HL-60 (cell line): ENCODE measurements around the gene RTL10.
"Not testable (repeated sequence)": the region's sequence is repeated elsewhere in the genome, so short reads cannot be mapped to it uniquely, and the experiment has no call there.

Experiments used
- DNase-seq, 2 experiments: peaks; one replicate each; pipeline ENCODE4 v3.0.0-alpha.2; 2010 to 2020; ENCODE audit warnings: low read depth in 1 of 2, low spot score in 1 of 2
- H3K27ac ChIP-seq: fragments of 250-450 bp; sonication (Bioruptor Pico); replicated peaks from 2 replicates; pipeline ENCODE4 v1.5.1; 2020; ENCODE audit warnings: mild to moderate bottlenecking, moderate library complexity
- H3K27me3 ChIP-seq: fragments of 250-450 bp; sonication (Bioruptor Pico); 2 replicates; pipeline ENCODE4 v1.5.1; 2021; ENCODE audit warnings: mild to moderate bottlenecking, moderate library complexity; ENCODE audit not compliant: insufficient read depth, poor library complexity, severe bottlenecking
- H3K4me3 ChIP-seq: replicated peaks from 2 replicates; pipeline ENCODE4 v1.5.1; 2011; ENCODE audit warnings: mild to moderate bottlenecking, control low read depth, low read length; ENCODE audit not compliant: insufficient read depth
- GABPA ChIP-seq: IDR thresholded peaks from 2 replicates; pipeline ENCODE4 v1.6.1; 2012; ENCODE audit warnings: low read depth
- POLR2AphosphoS5 ChIP-seq: IDR thresholded peaks from 2 replicates; pipeline ENCODE4 v1.6.1; 2012; ENCODE audit warnings: low read depth
- SPI1 ChIP-seq: IDR thresholded peaks from 2 replicates; pipeline ENCODE4 v1.6.1; 2012; ENCODE audit warnings: low read depth, mild to moderate bottlenecking, borderline replicate concordance
- TF ChIP-seq, protein P1 (sequence below): IDR thresholded peaks from one replicate; pipeline ENCODE4 v1.5.1; 2011; ENCODE audit warnings: low read length, control low read depth, inconsistent platforms; ENCODE audit not compliant: insufficient read depth
- TF ChIP-seq, protein P2 (sequence below): IDR thresholded peaks from 2 replicates; pipeline ENCODE4 v1.6.1; 2012; ENCODE audit warnings: low read depth; ENCODE audit not compliant: insufficient replicate concordance

RTL10 gene

DNA sequence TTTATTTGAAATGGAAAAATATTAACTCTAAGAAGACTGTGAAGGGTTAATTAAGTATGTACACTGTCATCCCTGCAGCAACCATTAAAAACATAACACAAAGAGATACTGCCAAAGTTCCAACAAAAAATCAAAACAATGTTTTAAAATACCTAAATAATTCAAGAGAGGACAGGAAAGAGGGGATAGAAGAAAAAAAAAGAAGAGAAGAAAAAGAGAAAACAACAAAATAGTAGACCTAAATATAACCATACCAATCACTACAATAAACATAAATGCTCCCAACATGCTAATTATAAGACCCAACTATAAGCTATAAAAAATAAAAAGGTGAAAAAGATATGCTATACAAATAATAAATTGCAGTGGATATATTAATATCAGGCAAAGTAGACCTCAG, 20.1 kb downstream of the RTL10 start:
- no peak overlapping the region for H3K27ac ChIP-seq
- no peak for DNase-seq
- TF ChIP-seq GABPA = no peak
- no peak for TF ChIP-seq SPI1
- TF ChIP-seq, protein P1, sequence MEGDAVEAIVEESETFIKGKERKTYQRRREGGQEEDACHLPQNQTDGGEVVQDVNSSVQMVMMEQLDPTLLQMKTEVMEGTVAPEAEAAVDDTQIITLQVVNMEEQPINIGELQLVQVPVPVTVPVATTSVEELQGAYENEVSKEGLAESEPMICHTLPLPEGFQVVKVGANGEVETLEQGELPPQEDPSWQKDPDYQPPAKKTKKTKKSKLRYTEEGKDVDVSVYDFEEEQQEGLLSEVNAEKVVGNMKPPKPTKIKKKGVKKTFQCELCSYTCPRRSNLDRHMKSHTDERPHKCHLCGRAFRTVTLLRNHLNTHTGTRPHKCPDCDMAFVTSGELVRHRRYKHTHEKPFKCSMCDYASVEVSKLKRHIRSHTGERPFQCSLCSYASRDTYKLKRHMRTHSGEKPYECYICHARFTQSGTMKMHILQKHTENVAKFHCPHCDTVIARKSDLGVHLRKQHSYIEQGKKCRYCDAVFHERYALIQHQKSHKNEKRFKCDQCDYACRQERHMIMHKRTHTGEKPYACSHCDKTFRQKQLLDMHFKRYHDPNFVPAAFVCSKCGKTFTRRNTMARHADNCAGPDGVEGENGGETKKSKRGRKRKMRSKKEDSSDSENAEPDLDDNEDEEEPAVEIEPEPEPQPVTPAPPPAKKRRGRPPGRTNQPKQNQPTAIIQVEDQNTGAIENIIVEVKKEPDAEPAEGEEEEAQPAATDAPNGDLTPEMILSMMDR = no peak
- TF ChIP-seq POLR2AphosphoS5 = no peak
- TF ChIP-seq, protein P2, sequence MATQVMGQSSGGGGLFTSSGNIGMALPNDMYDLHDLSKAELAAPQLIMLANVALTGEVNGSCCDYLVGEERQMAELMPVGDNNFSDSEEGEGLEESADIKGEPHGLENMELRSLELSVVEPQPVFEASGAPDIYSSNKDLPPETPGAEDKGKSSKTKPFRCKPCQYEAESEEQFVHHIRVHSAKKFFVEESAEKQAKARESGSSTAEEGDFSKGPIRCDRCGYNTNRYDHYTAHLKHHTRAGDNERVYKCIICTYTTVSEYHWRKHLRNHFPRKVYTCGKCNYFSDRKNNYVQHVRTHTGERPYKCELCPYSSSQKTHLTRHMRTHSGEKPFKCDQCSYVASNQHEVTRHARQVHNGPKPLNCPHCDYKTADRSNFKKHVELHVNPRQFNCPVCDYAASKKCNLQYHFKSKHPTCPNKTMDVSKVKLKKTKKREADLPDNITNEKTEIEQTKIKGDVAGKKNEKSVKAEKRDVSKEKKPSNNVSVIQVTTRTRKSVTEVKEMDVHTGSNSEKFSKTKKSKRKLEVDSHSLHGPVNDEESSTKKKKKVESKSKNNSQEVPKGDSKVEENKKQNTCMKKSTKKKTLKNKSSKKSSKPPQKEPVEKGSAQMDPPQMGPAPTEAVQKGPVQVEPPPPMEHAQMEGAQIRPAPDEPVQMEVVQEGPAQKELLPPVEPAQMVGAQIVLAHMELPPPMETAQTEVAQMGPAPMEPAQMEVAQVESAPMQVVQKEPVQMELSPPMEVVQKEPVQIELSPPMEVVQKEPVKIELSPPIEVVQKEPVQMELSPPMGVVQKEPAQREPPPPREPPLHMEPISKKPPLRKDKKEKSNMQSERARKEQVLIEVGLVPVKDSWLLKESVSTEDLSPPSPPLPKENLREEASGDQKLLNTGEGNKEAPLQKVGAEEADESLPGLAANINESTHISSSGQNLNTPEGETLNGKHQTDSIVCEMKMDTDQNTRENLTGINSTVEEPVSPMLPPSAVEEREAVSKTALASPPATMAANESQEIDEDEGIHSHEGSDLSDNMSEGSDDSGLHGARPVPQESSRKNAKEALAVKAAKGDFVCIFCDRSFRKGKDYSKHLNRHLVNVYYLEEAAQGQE = no peak
- no peak overlapping the region for H3K4me3 ChIP-seq
- H3K27me3 ChIP-seq = no peaks in the 10 kb centered on the region

DNA sequence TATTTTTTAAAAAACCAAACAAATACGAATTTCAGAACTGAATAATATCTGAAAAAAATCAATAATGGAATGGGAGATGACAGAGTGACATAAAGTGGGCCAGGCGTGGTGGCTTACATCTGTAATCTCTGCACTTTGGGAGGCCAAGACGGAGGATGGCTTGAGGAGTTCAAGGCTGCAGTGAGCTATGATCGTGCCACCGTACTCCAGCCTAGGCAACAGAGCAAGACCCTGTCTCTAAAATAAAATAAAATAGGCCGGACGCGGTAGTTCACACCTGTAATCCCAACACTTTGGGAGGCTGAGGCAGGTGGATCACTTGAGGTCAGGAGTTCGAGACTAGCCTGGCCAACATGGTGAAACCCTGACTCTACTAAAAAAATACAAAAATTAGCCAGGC, 21.3 kb downstream of the RTL10 start:
- H3K27me3 ChIP-seq, H3K27ac ChIP-seq, DNase-seq, H3K4me3 ChIP-seq: not testable (repeated sequence)

DNA sequence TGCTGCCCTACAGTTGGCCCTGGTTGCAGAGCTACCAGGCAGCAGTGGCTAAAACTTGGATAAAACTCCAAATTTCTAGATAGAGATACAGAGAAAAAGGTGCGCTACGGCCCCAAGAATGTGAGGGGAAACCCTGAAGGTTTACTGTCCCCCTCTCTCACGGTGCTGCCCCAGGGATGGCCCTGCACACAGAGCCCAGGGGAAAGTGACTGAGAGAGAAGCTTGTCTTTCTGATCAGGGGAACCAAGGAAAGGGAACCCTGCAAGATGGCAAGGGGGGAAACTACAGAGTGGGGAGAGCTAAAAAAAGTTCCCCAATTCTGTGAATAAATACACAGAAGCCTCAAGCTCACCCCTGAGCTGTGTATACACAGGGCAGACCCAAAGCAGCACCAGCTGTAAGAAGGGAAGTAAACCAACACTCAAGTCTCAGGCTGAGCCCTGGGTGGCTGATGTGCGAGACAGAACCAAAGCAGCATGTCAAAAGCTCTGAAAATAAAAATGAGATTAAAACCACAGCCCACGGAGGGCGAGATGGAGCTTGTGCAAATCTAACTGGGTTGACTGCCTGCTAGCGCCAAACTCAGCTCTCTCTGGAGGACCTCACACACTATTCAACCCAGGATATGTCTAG, 22.1 kb downstream of the RTL10 start:
- Histone ChIP-seq H3K4me3 (no peak overlapping the region), H3K27me3 (no peaks in the 10 kb centered on the region), H3K27ac (no peak overlapping the region)
- TF ChIP-seq GABPA (no peak), POLR2AphosphoS5 (no peak)
- TF ChIP-seq, protein P1 = no peak
- DNase-seq = peak in 1 of 2 experiments; percentile 25

DNA sequence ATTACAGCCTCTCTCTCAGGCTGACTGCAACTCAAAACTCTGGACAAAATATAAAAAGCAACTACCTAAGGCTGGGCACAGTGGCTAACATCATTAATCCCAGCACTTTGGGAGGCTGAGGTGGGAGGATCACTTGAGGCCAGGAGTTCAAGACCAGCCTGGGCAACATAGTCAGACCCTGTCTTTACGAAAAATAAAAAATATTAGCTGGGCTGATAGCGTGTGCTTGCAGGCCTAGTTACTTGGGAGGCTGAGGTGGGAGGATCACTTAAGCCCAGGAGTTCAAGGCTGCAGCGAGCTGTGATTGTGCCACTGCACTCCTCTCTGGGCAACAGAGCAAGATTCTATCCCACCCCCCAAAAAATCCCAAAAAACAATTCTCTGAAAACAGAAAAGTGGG, 22.7 kb downstream of the RTL10 start:
- H3K27me3 ChIP-seq, H3K27ac ChIP-seq, DNase-seq, H3K4me3 ChIP-seq: not testable (repeated sequence)

DNA sequence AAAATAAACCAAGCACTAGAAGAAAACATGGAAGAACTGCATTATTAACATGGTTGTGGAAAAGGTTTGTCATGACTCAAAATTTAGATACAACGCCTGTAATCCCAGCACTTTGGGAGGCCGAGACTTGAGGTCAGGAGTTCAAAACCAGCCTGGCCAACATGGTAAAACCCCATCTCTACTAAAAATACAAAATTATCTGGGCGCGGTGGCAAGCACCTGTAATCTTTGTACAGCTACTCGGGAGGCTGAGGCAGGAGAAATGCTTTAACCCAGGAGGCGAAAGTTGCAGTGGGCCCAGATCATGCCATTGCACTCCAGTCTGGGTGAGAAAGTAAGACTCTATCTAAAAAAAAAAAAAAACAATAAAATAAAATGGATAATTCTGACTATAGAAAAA, 23.7 kb downstream of the RTL10 start:
- no peak overlapping the region for H3K4me3 ChIP-seq

More for the DNA sequence above, 23.7 kb downstream of the RTL10 start:
- no peak overlapping the region for H3K27ac ChIP-seq
- no peak for DNase-seq
- TF ChIP-seq, protein P2 = no peak
- TF ChIP-seq, protein P1 = no peak
- no peak for TF ChIP-seq SPI1
- TF ChIP-seq POLR2AphosphoS5 = no peak
- no peak for TF ChIP-seq GABPA
- H3K27me3 ChIP-seq = no peaks in the 10 kb centered on the region
